ENCODE results near the gene LMBR1. TPM values are rescaled to one million over a fixed set of nuclear protein-coding genes. Genes with fewer than 3 reads are reported as not detected.

LMBR1 gene
- total RNA-seq, 1 experiment from 2014 or later = 82.6 TPM

GRCh38 chr7:156739596-156739995 lies 153.4 kb downstream of the LMBR1 start:
- ChIA-PET POLR2A (no interaction called here), CTCF (no interaction called here)
- no peaks in the 10 kb centered on the region for H3K4me1 ChIP-seq (ENCODE audit: control insufficient read depth, insufficient read depth, low read length)
- no peak for TF ChIP-seq CTCF (IDR thresholded peaks at IDR 0.05)
- TF ChIP-seq REST (IDR thresholded peaks at IDR 0.05; ENCODE audit: insufficient read depth in 1 of 2, low read depth in 2 of 2, low read length in 1 of 2) = no peak
- no peak for TF ChIP-seq TCF7L2 (IDR thresholded peaks at IDR 0.05; ENCODE audit: low read depth, low read length)
- no peak for TF ChIP-seq SIN3A (IDR thresholded peaks at IDR 0.05; ENCODE audit: borderline replicate concordance, insufficient read depth, low read depth, low read length)
- TF ChIP-seq POLR2AphosphoS5 (IDR thresholded peaks at IDR 0.05; ENCODE audit: low read depth, low read length) = no peak
- H3K4me3 ChIP-seq (ENCODE audit: low read depth in 2 of 2, low read length in 2 of 2) = no peak overlapping the region
- BruUV-seq (replicated peaks) = no TSS peak
- in situ Hi-C loops (cut with HindIII; ENCODE audit: low pct_unique_long_range_greater_than_20kb, low sequenced_read_pairs) = no loop called here
- intact Hi-C loops (cut with micrococcal nuclease; ENCODE audit: unreplicated experiment) = no loop called here
- H3K27ac ChIP-seq (ENCODE audit: low read length) = no peak overlapping the region
- no peak for ATAC-seq
- no peaks in the 10 kb centered on the region for H3K36me3 ChIP-seq (ENCODE audit: control insufficient read depth, insufficient read depth, low read length)
- H3K9me3 ChIP-seq (ENCODE audit: control insufficient read depth, insufficient read depth, low read depth, low read length) = peaks cover 5% of the 10 kb centered on the region; the same call in 1 of the 2 replicates
- no peaks in the 10 kb centered on the region for H3K27me3 ChIP-seq (ENCODE audit: control insufficient read depth, insufficient read depth, low read length)
- DNase-seq (ENCODE audit: low read depth, low spot score) = no peak

- no peaks in the 10 kb centered on the region for H3K36me3 ChIP-seq (ENCODE audit: control insufficient read depth, insufficient read depth, low read length)
- H3K4me3 ChIP-seq (ENCODE audit: low read depth in 2 of 2, low read length in 2 of 2) = no peak overlapping the region
- TF ChIP-seq SIN3A (IDR thresholded peaks at IDR 0.05; ENCODE audit: borderline replicate concordance, insufficient read depth, low read depth, low read length) = no peak
- TF ChIP-seq POLR2AphosphoS5 (IDR thresholded peaks at IDR 0.05; ENCODE audit: low read depth, low read length) = no peak
- TF ChIP-seq CTCF (IDR thresholded peaks at IDR 0.05) = no peak
- TF ChIP-seq TCF7L2 (IDR thresholded peaks at IDR 0.05; ENCODE audit: low read depth, low read length) = no peak
- TF ChIP-seq REST (IDR thresholded peaks at IDR 0.05; ENCODE audit: insufficient read depth in 1 of 2, low read depth in 2 of 2, low read length in 1 of 2) = no peak
- in situ Hi-C loops (cut with HindIII; ENCODE audit: low pct_unique_long_range_greater_than_20kb, low sequenced_read_pairs) = no loop called here
- H3K4me1 ChIP-seq (ENCODE audit: control insufficient read depth, insufficient read depth, low read length) = no peaks in the 10 kb centered on the region
- no peaks in the 10 kb centered on the region for H3K27me3 ChIP-seq (ENCODE audit: control insufficient read depth, insufficient read depth, low read length)
- no peak for DNase-seq (ENCODE audit: low read depth, low spot score)
- POLR2A ChIA-PET = no interaction called here
- H3K9me3 ChIP-seq (ENCODE audit: control insufficient read depth, insufficient read depth, low read depth, low read length) = peaks cover 14% of the 10 kb centered on the region; the same call in 1 of the 2 replicates
- ATAC-seq = no peak
- intact Hi-C loops (cut with micrococcal nuclease; ENCODE audit: unreplicated experiment) = no loop called here
- BruUV-seq (replicated peaks) = no TSS peak
- H3K27ac ChIP-seq (ENCODE audit: low read length) = no peak overlapping the region
- CTCF ChIA-PET = no interaction called here
These were observed 157.1 kb downstream of the LMBR1 start for GRCh38 chr7:156735851-156736250.
